ENCODE results near the gene CDIP1.

DNA sequence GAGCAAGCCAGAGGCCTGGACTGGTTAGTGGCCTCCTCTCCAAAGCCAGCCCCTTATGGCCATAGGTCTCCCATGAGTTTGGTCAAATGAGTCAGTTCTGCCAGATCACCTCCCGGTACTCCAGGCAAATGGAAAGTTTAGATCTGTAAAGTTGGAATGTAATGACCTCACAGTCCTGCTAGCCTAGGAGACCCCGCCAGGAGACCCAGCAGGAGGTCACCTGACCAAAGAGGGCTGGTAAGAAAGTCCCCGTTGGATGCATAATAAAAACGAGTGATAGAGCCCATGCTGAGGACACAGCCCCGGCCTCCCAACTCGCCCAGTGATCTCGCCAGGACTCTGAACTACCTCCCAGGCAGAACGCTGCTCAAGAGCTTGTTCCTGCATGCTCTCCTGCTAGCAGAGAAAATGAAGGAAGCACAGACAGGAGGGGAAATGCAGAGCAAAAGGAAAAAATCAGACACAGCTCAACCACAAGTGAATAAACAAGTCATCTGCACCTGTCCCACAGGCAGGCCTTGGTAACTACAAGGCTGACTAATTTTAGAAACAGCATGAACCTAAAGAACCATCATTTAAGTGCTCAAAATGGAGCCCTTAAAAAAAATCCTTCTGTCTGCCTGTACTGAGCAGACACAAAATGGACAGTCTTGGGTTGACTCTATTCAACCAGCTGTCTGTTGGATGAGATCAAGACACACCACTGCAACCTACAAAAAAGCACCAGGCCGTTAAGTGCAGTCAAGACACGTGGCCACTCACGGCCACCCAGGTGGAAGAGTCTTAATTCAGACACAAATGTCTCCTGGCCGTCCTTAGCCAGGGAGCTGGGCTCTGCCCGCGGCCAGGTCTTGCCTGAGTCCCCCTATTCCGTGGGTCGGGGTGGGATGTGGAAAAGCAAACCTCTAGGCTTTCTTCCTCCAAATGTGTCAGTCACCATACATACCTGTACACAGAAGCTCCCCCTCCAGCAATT, 9.2 kb downstream of the CDIP1 start:
- TF ChIP-seq EP300 (IDR thresholded peaks at IDR 0.05): no peak
- TF ChIP-seq POLR2A (IDR thresholded peaks at IDR 0.05; ENCODE audit: low read depth): no peak
- TF ChIP-seq, protein P1, sequence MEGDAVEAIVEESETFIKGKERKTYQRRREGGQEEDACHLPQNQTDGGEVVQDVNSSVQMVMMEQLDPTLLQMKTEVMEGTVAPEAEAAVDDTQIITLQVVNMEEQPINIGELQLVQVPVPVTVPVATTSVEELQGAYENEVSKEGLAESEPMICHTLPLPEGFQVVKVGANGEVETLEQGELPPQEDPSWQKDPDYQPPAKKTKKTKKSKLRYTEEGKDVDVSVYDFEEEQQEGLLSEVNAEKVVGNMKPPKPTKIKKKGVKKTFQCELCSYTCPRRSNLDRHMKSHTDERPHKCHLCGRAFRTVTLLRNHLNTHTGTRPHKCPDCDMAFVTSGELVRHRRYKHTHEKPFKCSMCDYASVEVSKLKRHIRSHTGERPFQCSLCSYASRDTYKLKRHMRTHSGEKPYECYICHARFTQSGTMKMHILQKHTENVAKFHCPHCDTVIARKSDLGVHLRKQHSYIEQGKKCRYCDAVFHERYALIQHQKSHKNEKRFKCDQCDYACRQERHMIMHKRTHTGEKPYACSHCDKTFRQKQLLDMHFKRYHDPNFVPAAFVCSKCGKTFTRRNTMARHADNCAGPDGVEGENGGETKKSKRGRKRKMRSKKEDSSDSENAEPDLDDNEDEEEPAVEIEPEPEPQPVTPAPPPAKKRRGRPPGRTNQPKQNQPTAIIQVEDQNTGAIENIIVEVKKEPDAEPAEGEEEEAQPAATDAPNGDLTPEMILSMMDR (IDR thresholded peaks at IDR 0.05): no peak

Measured in esophagus muscularis mucosa (tissue), 4 donors.